BLaER1 (cell line): ENCODE measurements around the gene OR5D16.

ENCODE experiments used
- H3K27ac ChIP-seq: shearing (Covaris generic); formaldehyde crosslinking; 2 replicates; pipeline ENCODE4 v1.8.1; 2022
- H3K27me3 ChIP-seq: shearing (Covaris generic); formaldehyde crosslinking; 2 replicates; pipeline ENCODE4 v1.8.1; 2022
- H3K36me3 ChIP-seq: shearing (Covaris generic); formaldehyde crosslinking; 2 replicates; pipeline ENCODE4 v1.8.1; 2022
- H3K4me1 ChIP-seq: shearing (Covaris generic); formaldehyde crosslinking; 2 replicates; pipeline ENCODE4 v1.8.1; 2022
- H3K4me2 ChIP-seq: shearing (Covaris generic); formaldehyde crosslinking; 2 replicates; pipeline ENCODE4 v1.8.1; 2022
- H3K4me3 ChIP-seq: shearing (Covaris generic); formaldehyde crosslinking; 2 replicates; pipeline ENCODE4 v1.8.1; 2022
- H3K9ac ChIP-seq: shearing (Covaris generic); formaldehyde crosslinking; 2 replicates; pipeline ENCODE4 v1.8.1; 2022
- H3K9me3 ChIP-seq: shearing (Covaris generic); formaldehyde crosslinking; 2 replicates; pipeline ENCODE4 v1.8.1; 2022
- H4K20me1 ChIP-seq: shearing (Covaris generic); formaldehyde crosslinking; 2 replicates; pipeline ENCODE4 v1.8.1; 2022
- Cebpa-rat ChIP-seq: shearing (Covaris generic); IDR thresholded peaks from 2 replicates; pipeline ENCODE4 v1.8.1; 2022

Gene OR5D16

GRCh38 chr11:55838452-55838851 lies at the start of gene OR5D16:
OR5D16 (plus strand) TSS chr11:55838752; CDS start chr11:55838752, 0 bp downstream.
- Histone ChIP-seq H3K9ac (no peak within 1 kb of the TSS), H3K9me3 (peaks cover 5% of the 10 kb centered on the region; the same call in 1 of the 2 replicates), H3K4me2 (no peak within 1 kb of the TSS), H3K4me1 (no peaks in the 10 kb centered on the region), H4K20me1 (no peaks in the 10 kb centered on the region), H3K27ac (no peak within 1 kb of the TSS), H3K4me3 (no peak within 1 kb of the TSS), H3K27me3 (no peaks in the 10 kb centered on the region), H3K36me3 (no peaks in the 10 kb centered on the region)
- TF ChIP-seq Cebpa-rat, result no peak

- H3K36me3 ChIP-seq, result no peaks in the 10 kb centered on the region
- H3K9me3 ChIP-seq, result no peaks in the 10 kb centered on the region
Observed at GRCh38 chr11:55791606-55792005, 46.9 kb upstream of the OR5D16 start.

GRCh38 chr11:55793321-55793720 lies 45.2 kb upstream of the OR5D16 start:
- no peaks in the 10 kb centered on the region for H4K20me1 ChIP-seq
- H3K9me3 ChIP-seq, result no peaks in the 10 kb centered on the region
- no peak overlapping the region for H3K27ac ChIP-seq
- no peak overlapping the region for H3K4me2 ChIP-seq
- no peaks in the 10 kb centered on the region for H3K36me3 ChIP-seq
- no peak overlapping the region for H3K4me3 ChIP-seq
- H3K4me1 ChIP-seq, result no peaks in the 10 kb centered on the region
- no peaks in the 10 kb centered on the region for H3K27me3 ChIP-seq
- H3K9ac ChIP-seq, result no peak overlapping the region
- no peak for TF ChIP-seq Cebpa-rat

More at GRCh38 chr11:55791606-55792005, 46.9 kb upstream of the OR5D16 start:
- Histone ChIP-seq H3K9ac (no peak overlapping the region), H3K4me1 (no peaks in the 10 kb centered on the region), H4K20me1 (no peaks in the 10 kb centered on the region), H3K4me3 (no peak overlapping the region), H3K27me3 (no peaks in the 10 kb centered on the region), H3K4me2 (no peak overlapping the region), H3K27ac (no peak overlapping the region)
- no peak for TF ChIP-seq Cebpa-rat

GRCh38 chr11:55795256-55795655 lies 43.3 kb upstream of the OR5D16 start, which contains the start of gene OR5D14:
OR5D14 (plus strand) TSS chr11:55795556; CDS start chr11:55795556, 0 bp downstream.
- no peak within 1 kb of the TSS for H3K9ac ChIP-seq
- H4K20me1 ChIP-seq, result no peaks in the 10 kb centered on the region
- H3K36me3 ChIP-seq, result no peaks in the 10 kb centered on the region
- H3K27ac ChIP-seq, result no peak within 1 kb of the TSS
- H3K9me3 ChIP-seq, result no peaks in the 10 kb centered on the region
- H3K27me3 ChIP-seq, result no peaks in the 10 kb centered on the region
- TF ChIP-seq Cebpa-rat, result no peak
- no peak within 1 kb of the TSS for H3K4me3 ChIP-seq
- no peak within 1 kb of the TSS for H3K4me2 ChIP-seq
- H3K4me1 ChIP-seq, result no peaks in the 10 kb centered on the region

- H3K9me3 ChIP-seq, result peaks cover 20% of the 10 kb centered on the region
- H3K36me3 ChIP-seq, result no peaks in the 10 kb centered on the region
- no peak for TF ChIP-seq Cebpa-rat
- no peak overlapping the region for H3K9ac ChIP-seq
- H3K4me1 ChIP-seq, result no peaks in the 10 kb centered on the region
- H4K20me1 ChIP-seq, result no peaks in the 10 kb centered on the region
- H3K27me3 ChIP-seq, result no peaks in the 10 kb centered on the region
- H3K4me2 ChIP-seq, result no peak overlapping the region
- no peak overlapping the region for H3K4me3 ChIP-seq
- no peak overlapping the region for H3K27ac ChIP-seq
Observed at GRCh38 chr11:55806248-55806647, 32.3 kb upstream of the OR5D16 start.

- Histone ChIP-seq H3K27me3 (no peaks in the 10 kb centered on the region), H3K4me3 (no peak within 1 kb of the TSS), H3K9me3 (peaks cover 11% of the 10 kb centered on the region), H4K20me1 (no peaks in the 10 kb centered on the region), H3K9ac (no peak within 1 kb of the TSS), H3K27ac (no peak within 1 kb of the TSS), H3K36me3 (no peaks in the 10 kb centered on the region), H3K4me1 (no peaks in the 10 kb centered on the region), H3K4me2 (no peak within 1 kb of the TSS)
- TF ChIP-seq Cebpa-rat, result no peak
Observed at GRCh38 chr11:55811067-55811466, 27.5 kb upstream of the OR5D16 start, which contains the start of gene OR5L1. OR5L1 (plus strand) TSS chr11:55811367; CDS start chr11:55811467, 100 bp downstream.

GRCh38 chr11:55819330-55819729 lies 19.2 kb upstream of the OR5D16 start, which contains the start of gene OR5D18:
OR5D18 (plus strand) TSS chr11:55819630; CDS start chr11:55819630, 0 bp downstream.
- Histone ChIP-seq H3K27ac (no peak within 1 kb of the TSS), H4K20me1 (no peaks in the 10 kb centered on the region), H3K9ac (no peak within 1 kb of the TSS), H3K4me2 (no peak within 1 kb of the TSS), H3K9me3 (no peaks in the 10 kb centered on the region), H3K4me3 (no peak within 1 kb of the TSS), H3K27me3 (no peaks in the 10 kb centered on the region), H3K4me1 (no peaks in the 10 kb centered on the region), H3K36me3 (no peaks in the 10 kb centered on the region)
- TF ChIP-seq Cebpa-rat, result no peak

- Histone ChIP-seq H3K36me3 (no peaks in the 10 kb centered on the region), H3K4me1 (no peaks in the 10 kb centered on the region), H3K27ac (no peak within 1 kb of the TSS), H3K9ac (no peak within 1 kb of the TSS), H3K4me3 (no peak within 1 kb of the TSS), H4K20me1 (no peaks in the 10 kb centered on the region), H3K4me2 (no peak within 1 kb of the TSS), H3K9me3 (no peaks in the 10 kb centered on the region), H3K27me3 (no peaks in the 10 kb centered on the region)
- TF ChIP-seq Cebpa-rat, result no peak
Observed at GRCh38 chr11:55826919-55827318, 11.6 kb upstream of the OR5D16 start, which contains the start of gene OR5L2. OR5L2 (plus strand) TSS chr11:55827219; CDS start chr11:55827219, 0 bp downstream.

GRCh38 chr11:55847453-55847852 lies 8.9 kb downstream of the OR5D16 start:
- no peaks in the 10 kb centered on the region for H3K27me3 ChIP-seq
- H3K27ac ChIP-seq, result no peak overlapping the region
- H3K9ac ChIP-seq, result no peak overlapping the region
- no peaks in the 10 kb centered on the region for H4K20me1 ChIP-seq
- no peaks in the 10 kb centered on the region for H3K36me3 ChIP-seq
- no peak overlapping the region for H3K4me2 ChIP-seq
- no peak overlapping the region for H3K4me3 ChIP-seq
- no peak for TF ChIP-seq Cebpa-rat
- H3K9me3 ChIP-seq, result no peaks in the 10 kb centered on the region
- no peaks in the 10 kb centered on the region for H3K4me1 ChIP-seq

- Histone ChIP-seq H3K36me3 (no peaks in the 10 kb centered on the region), H3K9ac (no peak overlapping the region), H3K4me3 (no peak overlapping the region), H3K9me3 (no peaks in the 10 kb centered on the region), H3K4me1 (no peaks in the 10 kb centered on the region), H3K4me2 (no peak overlapping the region), H4K20me1 (no peaks in the 10 kb centered on the region), H3K27ac (no peak overlapping the region), H3K27me3 (no peaks in the 10 kb centered on the region)
- no peak for TF ChIP-seq Cebpa-rat
Observed at GRCh38 chr11:55849037-55849436, 10.5 kb downstream of the OR5D16 start.

- TF ChIP-seq Cebpa-rat, result no peak
- no peaks in the 10 kb centered on the region for H4K20me1 ChIP-seq
- no peak overlapping the region for H3K27ac ChIP-seq
- no peak overlapping the region for H3K4me3 ChIP-seq
- no peak overlapping the region for H3K4me2 ChIP-seq
- H3K9me3 ChIP-seq, result no peaks in the 10 kb centered on the region
- 0 out of 2 replicates have a peak, but pooled peaks cover 4% of the 10 kb centered on the region for H3K4me1 ChIP-seq
- H3K27me3 ChIP-seq, result no peaks in the 10 kb centered on the region
- no peak overlapping the region for H3K9ac ChIP-seq
- no peaks in the 10 kb centered on the region for H3K36me3 ChIP-seq
Observed at GRCh38 chr11:55852141-55852540, 13.6 kb downstream of the OR5D16 start.
